Measurements from ENCODE around the gene RNU6-8. TPM values are rescaled to one million over a fixed set of nuclear protein-coding genes. Genes with fewer than 3 reads are reported as not detected.
A peak's percentile ranks its signal among the peaks of the same experiment; 100 is the strongest.

RNU6-8 gene
- total and polyA plus RNA-seq, 10 of the 15 experiments (the other 5 are each of a cell fraction or from before 2014, with no cell fraction given): not detected

DNA sequence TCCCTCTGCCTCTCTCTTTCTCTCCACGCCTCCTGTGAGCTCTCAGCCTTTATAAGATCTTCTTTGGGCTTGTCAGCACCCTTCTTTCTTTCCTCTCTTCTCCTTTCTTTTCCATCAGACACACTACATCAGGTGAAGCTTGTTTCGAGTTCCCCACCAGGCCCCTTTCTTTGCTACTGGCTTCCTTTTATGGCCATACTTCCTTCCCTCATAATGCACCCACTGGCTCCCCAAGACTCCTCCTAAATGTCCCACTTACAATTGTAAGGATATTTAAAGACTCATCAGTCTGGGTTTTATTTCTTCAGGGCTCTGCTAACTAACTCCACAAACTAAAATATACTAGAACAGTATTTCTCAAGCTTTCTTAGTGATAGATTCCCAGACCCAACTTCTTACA, 3.5 kb upstream of the RNU6-8 start:
- BruUV-seq (replicated peaks): no TSS peak
- H3K36me3 ChIP-seq (ENCODE audit: control insufficient read depth in 2 of 2, insufficient read depth in 2 of 2, low read length in 1 of 2): no peaks in the 10 kb centered on the region
- SMC1A ChIA-PET (ENCODE audit: uncharacterized antibody, unreplicated experiment): interaction anchor here (0.8 to 4.3 kb wide), 10 partner anchors 9 to 134 kb away, joined by 3 to 22 read pairs (median 3); no protein-coding TSS in a partner anchor
- no peaks in the 10 kb centered on the region for H4K20me1 ChIP-seq (ENCODE audit: control insufficient read depth, insufficient read depth)
- intact Hi-C loops (cut with micrococcal nuclease; ENCODE audit: unreplicated experiment) (loop anchor here (2.0 kb wide), 1 partner anchor 46 kb away; no protein-coding TSS in a partner anchor), in situ Hi-C loops (cut with MboI) (no loop called here)
- DNase-seq (ENCODE audit: low read depth, low spot score) (no peak), FAIRE-seq (no peak), ATAC-seq (peak; percentile 1; the same call in 1 of the 3 replicates)
- H3K4me2 ChIP-seq (ENCODE audit: control insufficient read depth, insufficient read depth): no peak overlapping the region; the same call in 1 of the 2 replicates
- H2AFZ ChIP-seq (ENCODE audit: control insufficient read depth, low read depth, low read length): no peak overlapping the region
- H3K27ac ChIP-seq (ENCODE audit: control insufficient read depth, insufficient read depth): no peak overlapping the region
- TF ChIP-seq SRF (IDR thresholded peaks at IDR 0.05; ENCODE audit: low read depth in 2 of 2, low read length in 2 of 2) (peak in 1 of 2 experiments; percentile 73; a peak in 1 of 4 replicates), CHD4 (IDR thresholded peaks at IDR 0.05) (no peak)
- RAD21 ChIA-PET (ENCODE audit: unreplicated experiment): interaction anchor here (0.7 to 1.0 kb wide), 3 partner anchors 13 to 48 kb away, joined by 3 to 5 read pairs (median 4); no protein-coding TSS in a partner anchor
- no peaks in the 10 kb centered on the region for H3K79me2 ChIP-seq (ENCODE audit: control insufficient read depth, insufficient read depth, low read length)
- H3K9ac ChIP-seq (ENCODE audit: control insufficient read depth, insufficient read depth, low read length): no peak overlapping the region
- no peaks in the 10 kb centered on the region for H3K9me3 ChIP-seq (replicated peaks; ENCODE audit: control insufficient read depth, insufficient read depth, low read length)
- no peaks in the 10 kb centered on the region for H3K27me3 ChIP-seq (replicated peaks in 1 of 2; ENCODE audit: control insufficient read depth in 2 of 2, insufficient read depth in 2 of 2, low read length in 1 of 2)
- 7% methylated on average over 2 of the region's 2 CpGs for WGBS (ENCODE audit: insufficient coverage, insufficient replicate concordance, low lambda C conversion rate, missing lambda C conversion rate)
- POLR2A ChIA-PET: no interaction called here
- H3K4me1 ChIP-seq (ENCODE audit: control insufficient read depth, insufficient read depth, low read length): peaks cover 25% of the 10 kb centered on the region
- CTCF ChIA-PET: interaction anchor here (0.8 to 2.9 kb wide), 7 partner anchors 9 to 280 kb away, joined by 3 to 10 read pairs (median 3); no protein-coding TSS in a partner anchor
- no peak overlapping the region for H3K4me3 ChIP-seq

DNA sequence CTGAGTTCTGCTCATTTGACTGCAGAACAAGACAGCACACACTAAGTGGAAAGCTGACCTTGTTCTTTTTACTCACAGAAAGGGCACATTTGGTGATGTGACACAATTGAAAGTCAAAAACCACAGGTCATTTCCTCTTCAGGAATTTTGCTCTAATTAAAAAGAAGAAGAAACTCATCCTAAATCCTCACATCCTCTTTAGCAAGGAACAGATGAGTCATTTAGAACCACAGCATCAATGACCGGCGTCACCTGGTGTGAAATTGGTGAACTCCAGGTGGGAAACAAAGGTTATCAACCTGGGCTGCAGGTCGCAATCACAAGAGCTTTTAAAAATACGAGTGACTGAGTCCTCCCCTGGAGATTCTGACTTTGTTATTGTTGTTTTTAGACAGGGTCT, 2.9 kb upstream of the RNU6-8 start:
- Histone ChIP-seq H3K4me2 (ENCODE audit: control insufficient read depth, insufficient read depth) (peak overlapping the region; percentile 72), H4K20me1 (ENCODE audit: control insufficient read depth, insufficient read depth) (no peaks in the 10 kb centered on the region), H3K9ac (ENCODE audit: control insufficient read depth, insufficient read depth, low read length) (no peak overlapping the region), H3K79me2 (ENCODE audit: control insufficient read depth, insufficient read depth, low read length) (no peaks in the 10 kb centered on the region), H3K9me3 (replicated peaks; ENCODE audit: control insufficient read depth, insufficient read depth, low read length) (no peaks in the 10 kb centered on the region), H3K27ac (ENCODE audit: control insufficient read depth, insufficient read depth) (no peak overlapping the region), H3K36me3 (ENCODE audit: control insufficient read depth in 2 of 2, insufficient read depth in 2 of 2, low read length in 1 of 2) (no peaks in the 10 kb centered on the region), H3K27me3 (replicated peaks in 1 of 2; ENCODE audit: control insufficient read depth in 2 of 2, insufficient read depth in 2 of 2, low read length in 1 of 2) (no peaks in the 10 kb centered on the region), H2AFZ (ENCODE audit: control insufficient read depth, low read depth, low read length) (no peak overlapping the region), H3K4me1 (ENCODE audit: control insufficient read depth, insufficient read depth, low read length) (peaks cover 25% of the 10 kb centered on the region), H3K4me3 (no peak overlapping the region)
- BruUV-seq (replicated peaks): no TSS peak
- ChIA-PET POLR2A (no interaction called here), RAD21 (ENCODE audit: unreplicated experiment) (interaction anchor here (0.7 to 1.0 kb wide), 3 partner anchors 14 to 49 kb away, joined by 3 to 5 read pairs (median 4); no protein-coding TSS in a partner anchor), CTCF (interaction anchor here (0.8 to 2.9 kb wide), 5 partner anchors 8 to 133 kb away, joined by 3 to 10 read pairs (median 4); no protein-coding TSS in a partner anchor), SMC1A (ENCODE audit: uncharacterized antibody, unreplicated experiment) (interaction anchor here (0.8 to 4.3 kb wide), 7 partner anchors 8 to 133 kb away, joined by 3 to 22 read pairs (median 3); no protein-coding TSS in a partner anchor)
- FAIRE-seq (no peak), DNase-seq (ENCODE audit: low read depth, low spot score) (peak; percentile 45), ATAC-seq (peak; percentile 41)
- WGBS (ENCODE audit: insufficient coverage, insufficient replicate concordance, low lambda C conversion rate, missing lambda C conversion rate): 0% methylated on average over 4 of the region's 4 CpGs
- intact Hi-C loops (cut with micrococcal nuclease; ENCODE audit: unreplicated experiment): loop anchor here (2.0 kb wide), 1 partner anchor 47 kb away; no protein-coding TSS in a partner anchor
- in situ Hi-C loops (cut with MboI): no loop called here
- TF ChIP-seq, protein P1, sequence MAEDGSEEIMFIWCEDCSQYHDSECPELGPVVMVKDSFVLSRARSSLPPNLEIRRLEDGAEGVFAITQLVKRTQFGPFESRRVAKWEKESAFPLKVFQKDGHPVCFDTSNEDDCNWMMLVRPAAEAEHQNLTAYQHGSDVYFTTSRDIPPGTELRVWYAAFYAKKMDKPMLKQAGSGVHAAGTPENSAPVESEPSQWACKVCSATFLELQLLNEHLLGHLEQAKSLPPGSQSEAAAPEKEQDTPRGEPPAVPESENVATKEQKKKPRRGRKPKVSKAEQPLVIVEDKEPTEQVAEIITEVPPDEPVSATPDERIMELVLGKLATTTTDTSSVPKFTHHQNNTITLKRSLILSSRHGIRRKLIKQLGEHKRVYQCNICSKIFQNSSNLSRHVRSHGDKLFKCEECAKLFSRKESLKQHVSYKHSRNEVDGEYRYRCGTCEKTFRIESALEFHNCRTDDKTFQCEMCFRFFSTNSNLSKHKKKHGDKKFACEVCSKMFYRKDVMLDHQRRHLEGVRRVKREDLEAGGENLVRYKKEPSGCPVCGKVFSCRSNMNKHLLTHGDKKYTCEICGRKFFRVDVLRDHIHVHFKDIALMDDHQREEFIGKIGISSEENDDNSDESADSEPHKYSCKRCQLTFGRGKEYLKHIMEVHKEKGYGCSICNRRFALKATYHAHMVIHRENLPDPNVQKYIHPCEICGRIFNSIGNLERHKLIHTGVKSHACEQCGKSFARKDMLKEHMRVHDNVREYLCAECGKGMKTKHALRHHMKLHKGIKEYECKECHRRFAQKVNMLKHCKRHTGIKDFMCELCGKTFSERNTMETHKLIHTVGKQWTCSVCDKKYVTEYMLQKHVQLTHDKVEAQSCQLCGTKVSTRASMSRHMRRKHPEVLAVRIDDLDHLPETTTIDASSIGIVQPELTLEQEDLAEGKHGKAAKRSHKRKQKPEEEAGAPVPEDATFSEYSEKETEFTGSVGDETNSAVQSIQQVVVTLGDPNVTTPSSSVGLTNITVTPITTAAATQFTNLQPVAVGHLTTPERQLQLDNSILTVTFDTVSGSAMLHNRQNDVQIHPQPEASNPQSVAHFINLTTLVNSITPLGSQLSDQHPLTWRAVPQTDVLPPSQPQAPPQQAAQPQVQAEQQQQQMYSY (CRISPR knock-in tag; IDR thresholded peaks at IDR 0.05): no peak
- TF ChIP-seq, protein P2, sequence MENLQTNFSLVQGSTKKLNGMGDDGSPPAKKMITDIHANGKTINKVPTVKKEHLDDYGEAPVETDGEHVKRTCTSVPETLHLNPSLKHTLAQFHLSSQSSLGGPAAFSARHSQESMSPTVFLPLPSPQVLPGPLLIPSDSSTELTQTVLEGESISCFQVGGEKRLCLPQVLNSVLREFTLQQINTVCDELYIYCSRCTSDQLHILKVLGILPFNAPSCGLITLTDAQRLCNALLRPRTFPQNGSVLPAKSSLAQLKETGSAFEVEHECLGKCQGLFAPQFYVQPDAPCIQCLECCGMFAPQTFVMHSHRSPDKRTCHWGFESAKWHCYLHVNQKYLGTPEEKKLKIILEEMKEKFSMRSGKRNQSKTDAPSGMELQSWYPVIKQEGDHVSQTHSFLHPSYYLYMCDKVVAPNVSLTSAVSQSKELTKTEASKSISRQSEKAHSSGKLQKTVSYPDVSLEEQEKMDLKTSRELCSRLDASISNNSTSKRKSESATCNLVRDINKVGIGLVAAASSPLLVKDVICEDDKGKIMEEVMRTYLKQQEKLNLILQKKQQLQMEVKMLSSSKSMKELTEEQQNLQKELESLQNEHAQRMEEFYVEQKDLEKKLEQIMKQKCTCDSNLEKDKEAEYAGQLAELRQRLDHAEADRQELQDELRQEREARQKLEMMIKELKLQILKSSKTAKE (IDR thresholded peaks at IDR 0.05; ENCODE audit: low read depth, poor library complexity, severe bottlenecking): peak; percentile 92
- TF ChIP-seq CBX5 (IDR thresholded peaks at IDR 0.05; ENCODE audit: low read depth): no peak
- TF ChIP-seq NFIC (IDR thresholded peaks at IDR 0.05; ENCODE audit: low read depth, low read length): peak; percentile 89
- peak; percentile 74 to 75 for TF ChIP-seq BHLHE40 (IDR thresholded peaks at IDR 0.05; ENCODE audit: borderline replicate concordance in 1 of 2, low read depth in 2 of 2, low read length in 1 of 2)
- TF ChIP-seq ZSCAN29 (IDR thresholded peaks at IDR 0.05): 0 out of 2 replicates have a peak, but pooled peaks have one; percentile 5
- peak; percentile 92 for TF ChIP-seq BMI1 (IDR thresholded peaks at IDR 0.05; ENCODE audit: borderline replicate concordance)
- TF ChIP-seq JUNB (IDR thresholded peaks at IDR 0.05): peak; percentile 89

Measured in GM12878 (cell line).